MM.1S (cell line): ENCODE data around the gene DAPP1.

ENCODE experiments used
- EZH2 ChIP-seq: fragments of 300-600 bp; sonication (generic); optimal IDR thresholded peaks from 2 replicates; pipeline ENCODE3; 2017; ENCODE audit warnings: low read depth, mild to moderate bottlenecking, antibody characterized with exemption, low read length, mixed read lengths
- EZH2phosphoT487 ChIP-seq: fragments of 300-600 bp; sonication (generic); IDR thresholded peaks from 2 replicates; pipeline ENCODE4 v1.6.1; 2018; ENCODE audit warnings: antibody characterized with exemption, low read length
- TF ChIP-seq, protein P1 (sequence below): fragments of 300-600 bp; sonication (generic); IDR thresholded peaks from 2 replicates; pipeline ENCODE4 v1.5.1; 2016; ENCODE audit warnings: antibody characterized with exemption, low read length, mixed read lengths

GRCh38 chr4:99846891-99847290, 30.3 kb downstream of the DAPP1 start:
- TF ChIP-seq, protein P1, sequence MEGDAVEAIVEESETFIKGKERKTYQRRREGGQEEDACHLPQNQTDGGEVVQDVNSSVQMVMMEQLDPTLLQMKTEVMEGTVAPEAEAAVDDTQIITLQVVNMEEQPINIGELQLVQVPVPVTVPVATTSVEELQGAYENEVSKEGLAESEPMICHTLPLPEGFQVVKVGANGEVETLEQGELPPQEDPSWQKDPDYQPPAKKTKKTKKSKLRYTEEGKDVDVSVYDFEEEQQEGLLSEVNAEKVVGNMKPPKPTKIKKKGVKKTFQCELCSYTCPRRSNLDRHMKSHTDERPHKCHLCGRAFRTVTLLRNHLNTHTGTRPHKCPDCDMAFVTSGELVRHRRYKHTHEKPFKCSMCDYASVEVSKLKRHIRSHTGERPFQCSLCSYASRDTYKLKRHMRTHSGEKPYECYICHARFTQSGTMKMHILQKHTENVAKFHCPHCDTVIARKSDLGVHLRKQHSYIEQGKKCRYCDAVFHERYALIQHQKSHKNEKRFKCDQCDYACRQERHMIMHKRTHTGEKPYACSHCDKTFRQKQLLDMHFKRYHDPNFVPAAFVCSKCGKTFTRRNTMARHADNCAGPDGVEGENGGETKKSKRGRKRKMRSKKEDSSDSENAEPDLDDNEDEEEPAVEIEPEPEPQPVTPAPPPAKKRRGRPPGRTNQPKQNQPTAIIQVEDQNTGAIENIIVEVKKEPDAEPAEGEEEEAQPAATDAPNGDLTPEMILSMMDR: no peak
- no peak for TF ChIP-seq EZH2
- TF ChIP-seq EZH2phosphoT487: no peak
